ENCODE results near the gene FARSA. TPM values are rescaled to one million over a fixed set of nuclear protein-coding genes. Genes with fewer than 3 reads are reported as not detected.

FARSA gene
- total and polyA plus RNA-seq, 2 of the 13 experiments (the other 11 are each of a cell fraction or from before 2014, with no cell fraction given) = 25.9 to 72.0 TPM

- no peak for TF ChIP-seq AKNA (CRISPR knock-in tag; IDR thresholded peaks at IDR 0.05; ENCODE audit: borderline replicate concordance)
- no peak for TF ChIP-seq ZNF780A (CRISPR knock-in tag; IDR thresholded peaks at IDR 0.05)
- 0 out of 2 replicates have a peak, but pooled peaks have one; percentile 35 for TF ChIP-seq RFXAP (CRISPR knock-in tag; IDR thresholded peaks at IDR 0.05; ENCODE audit: borderline replicate concordance)
- TF ChIP-seq ZNF513 (CRISPR knock-in tag; conservative IDR thresholded peaks at IDR 0.05) = no peak
- no peak for TF ChIP-seq LRRFIP1 (CRISPR knock-in tag; conservative IDR thresholded peaks at IDR 0.05)
- peak; percentile 59; the same call in 1 of the 2 replicates for TF ChIP-seq CBFB (CRISPR knock-in tag; IDR thresholded peaks at IDR 0.05)
- TF ChIP-seq ZMYM3 (CRISPR knock-in tag; IDR thresholded peaks at IDR 0.05) = peak; percentile 80
- peak; percentile 51; the same call in 1 of the 2 replicates for TF ChIP-seq BORCS8-MEF2B (CRISPR knock-in tag; IDR thresholded peaks at IDR 0.05)
- TF ChIP-seq ZBTB43 (CRISPR knock-in tag; conservative IDR thresholded peaks at IDR 0.05) = no peak
- TF ChIP-seq ZNF709 (CRISPR knock-in tag; IDR thresholded peaks at IDR 0.05) = peak; percentile 43; the same call in 1 of the 2 replicates
- no peak for TF ChIP-seq ZNF160 (CRISPR knock-in tag; IDR thresholded peaks at IDR 0.05)
- peak; percentile 53; the same call in 1 of the 2 replicates for TF ChIP-seq RBFOX2 (IDR thresholded peaks at IDR 0.05; ENCODE audit: low read depth, low read length)
- no peak for TF ChIP-seq NFE2L2 (IDR thresholded peaks at IDR 0.05; ENCODE audit: low read length)
- TF ChIP-seq DPF2 (CRISPR knock-in tag; IDR thresholded peaks at IDR 0.05; ENCODE audit: borderline replicate concordance, low read depth) = no peak
- TF ChIP-seq HIC2 (CRISPR knock-in tag; IDR thresholded peaks at IDR 0.05; ENCODE audit: low read depth) = peak; percentile 26; the same call in 1 of the 2 replicates
- peak; percentile 56; the same call in 1 of the 2 replicates for TF ChIP-seq ISL2 (CRISPR knock-in tag; IDR thresholded peaks at IDR 0.05)
Measured at GRCh38 chr19:12965017-12965811, 31.7 kb upstream of the FARSA start (continued).

All from HepG2 (cell line).